Bronchial epithelial cell (primary cell): ENCODE data around the gene FAM13B. TPM values are rescaled to one million over a fixed set of nuclear protein-coding genes. Genes with fewer than 3 reads are reported as not detected.
"Not testable (repeated sequence)": the region's sequence is repeated elsewhere in the genome, so short reads cannot be mapped to it uniquely, and the experiment has no call there.

Experiments used
- DNase-seq: peaks from one replicate; pipeline ENCODE4 v3.0.0-alpha.2; 2010; ENCODE audit warnings: low read depth
- FAIRE-seq: peaks from 2 replicates; lab custom pipeline; 2011; peaks lifted over from hg19 to GRCh38; lab: Jason Lieb, UNC
- H3K27me3 ChIP-seq: 2 replicates; pipeline ENCODE4 v1.5.1; 2011; ENCODE audit warnings: low read length; ENCODE audit not compliant: control insufficient read depth, insufficient read depth
- H3K36me3 ChIP-seq: 2 replicates; pipeline ENCODE4 v1.5.1; 2011; ENCODE audit warnings: low read length; ENCODE audit not compliant: control insufficient read depth, insufficient read depth
- H3K4me3 ChIP-seq: 2 replicates; pipeline ENCODE4 v1.5.1; 2011; ENCODE audit warnings: mild to moderate bottlenecking, low read depth, low read length, control low read depth
- total RNA-seq: library from RNA; depleted of rRNA; stranded (reverse); fragments of >200 nt; gene quantifications from 2 replicates; pipeline ENCODE4 v1.2.1, GENCODE V29; 2014
- TF ChIP-seq, protein P1 (sequence below): IDR thresholded peaks from 2 replicates; pipeline ENCODE4 v1.5.1; 2011; ENCODE audit warnings: mild to moderate bottlenecking, moderate library complexity, low read length, control low read depth, inconsistent platforms; ENCODE audit not compliant: insufficient read depth, severe bottlenecking

FAM13B gene
- total RNA-seq, 1 donor from 2014 or later, result 10.5 TPM

DNA sequence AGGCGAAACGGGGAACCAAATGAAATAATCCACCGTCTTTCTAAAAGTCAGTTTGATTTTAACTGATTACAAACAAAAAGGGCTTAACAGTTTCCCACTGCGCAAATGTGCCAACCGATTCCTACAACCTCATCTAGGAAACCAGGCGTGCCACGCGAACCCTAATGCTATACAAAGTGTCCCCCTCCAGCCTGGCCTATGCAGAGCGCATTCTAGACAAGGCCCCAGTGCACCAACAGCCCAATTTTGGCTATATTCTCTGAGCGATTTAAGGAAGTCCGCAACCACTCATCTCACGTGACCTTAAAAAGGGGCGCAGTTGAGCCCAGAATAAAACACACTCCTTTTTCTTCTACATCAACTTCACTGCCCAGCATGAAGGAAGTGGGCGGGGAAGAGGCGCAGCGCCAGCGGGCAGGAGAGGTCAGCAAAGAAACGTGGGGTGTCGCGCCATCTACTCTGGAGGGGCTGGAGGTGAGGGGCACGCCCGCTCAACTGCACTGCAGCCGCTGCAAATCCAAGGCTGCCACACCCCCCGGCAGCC lies 779 bp downstream of the FAM13B start:
- no peaks in the 10 kb centered on the region for H3K36me3 ChIP-seq
- peak overlapping the region; percentile 73 for H3K4me3 ChIP-seq
- DNase-seq, result peak; percentile 44
- H3K27me3 ChIP-seq, result no peaks in the 10 kb centered on the region
- TF ChIP-seq, protein P1, sequence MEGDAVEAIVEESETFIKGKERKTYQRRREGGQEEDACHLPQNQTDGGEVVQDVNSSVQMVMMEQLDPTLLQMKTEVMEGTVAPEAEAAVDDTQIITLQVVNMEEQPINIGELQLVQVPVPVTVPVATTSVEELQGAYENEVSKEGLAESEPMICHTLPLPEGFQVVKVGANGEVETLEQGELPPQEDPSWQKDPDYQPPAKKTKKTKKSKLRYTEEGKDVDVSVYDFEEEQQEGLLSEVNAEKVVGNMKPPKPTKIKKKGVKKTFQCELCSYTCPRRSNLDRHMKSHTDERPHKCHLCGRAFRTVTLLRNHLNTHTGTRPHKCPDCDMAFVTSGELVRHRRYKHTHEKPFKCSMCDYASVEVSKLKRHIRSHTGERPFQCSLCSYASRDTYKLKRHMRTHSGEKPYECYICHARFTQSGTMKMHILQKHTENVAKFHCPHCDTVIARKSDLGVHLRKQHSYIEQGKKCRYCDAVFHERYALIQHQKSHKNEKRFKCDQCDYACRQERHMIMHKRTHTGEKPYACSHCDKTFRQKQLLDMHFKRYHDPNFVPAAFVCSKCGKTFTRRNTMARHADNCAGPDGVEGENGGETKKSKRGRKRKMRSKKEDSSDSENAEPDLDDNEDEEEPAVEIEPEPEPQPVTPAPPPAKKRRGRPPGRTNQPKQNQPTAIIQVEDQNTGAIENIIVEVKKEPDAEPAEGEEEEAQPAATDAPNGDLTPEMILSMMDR, result no peak
- no peak for FAIRE-seq

DNA sequence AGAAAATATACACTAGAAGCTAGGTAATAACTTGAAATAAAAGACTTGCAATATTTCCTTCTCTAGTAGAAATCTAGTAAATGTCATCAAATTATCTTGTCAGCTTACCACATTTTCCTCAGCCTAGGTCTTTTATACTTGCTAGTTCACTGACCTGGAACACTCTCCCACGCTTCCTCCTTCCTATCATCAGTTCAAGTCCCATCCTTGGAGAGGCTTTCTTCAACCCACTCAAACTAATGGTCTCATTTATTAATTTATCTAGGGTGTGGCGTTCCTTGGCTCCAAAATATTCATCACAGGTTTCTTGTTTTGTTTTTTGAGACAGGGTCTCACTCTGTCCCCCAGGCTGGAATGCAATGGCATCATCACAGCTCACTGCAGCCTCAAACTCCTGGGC lies 2.9 kb downstream of the FAM13B start:
- no peaks in the 10 kb centered on the region for H3K27me3 ChIP-seq
- TF ChIP-seq, protein P1, result no peak
- no peaks in the 10 kb centered on the region for H3K36me3 ChIP-seq
- DNase-seq (no peak), FAIRE-seq (no peak)
- H3K4me3 ChIP-seq, result no peak overlapping the region

DNA sequence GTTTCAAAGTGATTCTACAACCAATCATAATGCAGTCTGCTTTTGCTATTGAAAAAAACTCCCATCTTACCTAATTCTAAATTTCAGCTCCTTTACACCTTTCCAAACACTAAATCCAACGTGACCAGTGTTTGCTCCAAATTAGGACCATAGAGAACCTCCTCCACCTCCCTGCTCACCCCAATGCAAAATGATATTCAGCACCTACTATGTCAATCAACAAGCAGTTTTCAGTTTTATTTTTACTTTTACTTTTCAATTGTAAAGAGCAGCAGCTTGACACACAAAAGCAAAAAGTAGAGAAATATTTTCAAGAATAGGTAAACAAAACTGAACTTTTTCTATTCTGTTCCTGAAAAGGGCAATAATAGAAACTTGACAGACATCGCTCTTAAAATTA lies 3.4 kb downstream of the FAM13B start:
- no peak for FAIRE-seq
- TF ChIP-seq, protein P1, result no peak

DNA sequence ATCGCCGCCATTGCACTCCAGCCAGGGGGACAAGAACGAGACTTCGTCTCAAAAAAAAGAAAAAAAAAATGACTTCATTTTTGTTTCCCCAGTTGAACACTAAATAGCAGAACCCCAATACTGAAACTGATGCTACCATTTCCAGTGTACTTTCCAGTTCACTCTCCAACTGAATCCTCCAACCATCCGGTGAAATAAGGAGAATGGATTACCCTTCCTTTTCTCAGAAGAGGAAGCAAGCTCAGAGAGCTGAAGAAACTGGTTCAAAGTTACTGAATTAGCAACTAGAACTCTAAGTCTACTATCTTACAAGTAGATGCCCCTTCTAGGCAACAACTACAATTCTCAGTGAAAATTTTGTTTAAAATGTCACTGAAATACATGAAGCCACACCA lies 3.9 kb downstream of the FAM13B start:
- TF ChIP-seq, protein P1, result no peak
- FAIRE-seq, result no peak
- H3K27me3 ChIP-seq, result no peaks in the 10 kb centered on the region
- no peak overlapping the region for H3K4me3 ChIP-seq
- DNase-seq, result no peak
- no peaks in the 10 kb centered on the region for H3K36me3 ChIP-seq

More for the DNA sequence above, 3.4 kb downstream of the FAM13B start:
- Histone ChIP-seq H3K27me3 (no peaks in the 10 kb centered on the region), H3K36me3 (no peaks in the 10 kb centered on the region), H3K4me3 (no peak overlapping the region)
- DNase-seq, result no peak

DNA sequence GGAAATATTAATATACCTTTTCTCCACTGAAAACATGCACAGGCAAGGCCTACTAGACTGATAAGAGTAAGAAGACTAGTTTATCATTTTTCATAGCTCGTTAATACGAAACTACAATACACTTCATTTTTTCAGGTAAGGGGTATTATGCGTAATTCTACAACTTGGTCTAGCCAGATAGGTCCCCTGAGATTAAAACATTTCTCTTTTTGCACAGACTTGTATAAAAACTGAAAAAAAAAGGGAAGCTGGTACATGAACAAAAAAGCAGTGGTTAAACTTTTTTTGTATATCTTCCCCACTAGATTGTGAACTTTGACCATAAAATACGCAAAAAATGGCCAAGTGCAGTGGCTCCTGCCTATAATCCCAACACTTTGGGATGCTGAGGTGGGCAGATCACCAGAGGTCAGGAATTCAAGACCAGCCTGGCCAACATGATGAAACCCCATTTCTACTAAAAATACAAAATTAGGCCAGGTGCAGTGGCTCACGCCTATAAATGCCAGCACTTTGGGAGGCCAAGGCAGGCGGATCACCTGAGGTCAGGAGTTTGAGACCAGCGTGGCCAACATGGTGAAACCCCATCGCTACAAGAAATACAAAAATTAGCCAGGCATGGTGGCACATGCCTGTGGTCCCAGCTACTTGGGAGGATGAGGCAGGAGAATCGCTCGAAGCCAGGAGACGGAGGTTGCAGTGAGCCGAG lies 4.5 kb downstream of the FAM13B start:
- not testable (repeated sequence) for FAIRE-seq, DNase-seq, H3K27me3 ChIP-seq, H3K4me3 ChIP-seq, H3K36me3 ChIP-seq

DNA sequence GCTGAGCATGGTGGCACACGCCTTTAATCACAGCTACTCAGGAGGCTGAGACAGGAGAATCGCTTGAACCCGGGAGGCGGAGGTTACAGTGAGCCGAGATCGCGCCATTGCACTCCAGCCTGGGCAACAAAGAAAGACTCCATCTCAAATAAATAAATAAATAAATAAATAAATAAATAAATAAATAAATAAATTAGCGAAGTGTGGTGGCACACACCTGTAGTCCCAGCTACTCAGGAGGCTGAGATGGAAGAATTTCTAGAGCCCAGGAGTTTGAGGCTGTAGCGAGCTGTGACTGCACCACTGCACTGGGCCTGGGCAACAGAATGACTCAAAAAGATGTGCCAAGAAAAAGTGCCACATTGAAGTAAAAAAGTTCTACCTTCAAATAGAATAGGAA lies 6.1 kb downstream of the FAM13B start:
- not testable (repeated sequence) for H3K36me3 ChIP-seq, H3K27me3 ChIP-seq, FAIRE-seq, DNase-seq, H3K4me3 ChIP-seq
